HepG2 (cell line): ENCODE results near the gene RETREG2. TPM values are rescaled to one million over a fixed set of nuclear protein-coding genes. Genes with fewer than 3 reads are reported as not detected.

Experiments
- AGO1 ChIP-seq: fragments of 200-400 bp; formaldehyde crosslinking; IDR thresholded peaks from 2 replicates; pipeline ENCODE4 v1.6.1; 2017; ENCODE audit warnings: mild to moderate bottlenecking, low read depth, low read length, moderate library complexity; ENCODE audit not compliant: poor library complexity, severe bottlenecking
- ATF6 ChIP-seq: sonication (generic); formaldehyde crosslinking; conservative IDR thresholded peaks from 2 replicates; pipeline ENCODE4 v1.4.0; 2020; ENCODE audit warnings: missing genetic modification reagents
- GATAD1 ChIP-seq: IDR thresholded peaks from 2 replicates; pipeline ENCODE4 v1.6.1; 2016; ENCODE audit warnings: missing genetic modification reagents, missing compliant biosample characterization
- GMEB2 ChIP-seq: IDR thresholded peaks from 2 replicates; pipeline ENCODE4 v1.6.1; 2016; ENCODE audit warnings: missing biosample characterization, missing genetic modification reagents, low read depth
- MAZ ChIP-seq, 2 experiments: sonication (generic) in 1 of 2; formaldehyde crosslinking in 1 of 2; IDR thresholded peaks; 2 replicates each; pipeline versions ENCODE4 v1.5.0 to v1.6.1; 2012 to 2020; ENCODE audit warnings: low read depth in 2 of 2, mild to moderate bottlenecking in 2 of 2, borderline replicate concordance in 1 of 2, improper control_type of control experiment in 1 of 2, low read length in 1 of 2, missing genetic modification reagents in 1 of 2, moderate library complexity in 1 of 2
- MXD3 ChIP-seq: IDR thresholded peaks from 2 replicates; pipeline ENCODE4 v1.6.1; 2016; ENCODE audit warnings: mild to moderate bottlenecking, missing biosample characterization, missing genetic modification reagents
- SP5 ChIP-seq: IDR thresholded peaks from 2 replicates; pipeline ENCODE4 v1.6.1; 2016; ENCODE audit warnings: low read depth, borderline replicate concordance
- ZNF121 ChIP-seq: sonication (generic); formaldehyde crosslinking; IDR thresholded peaks from 2 replicates; pipeline ENCODE4 v1.5.0; 2020; ENCODE audit warnings: mild to moderate bottlenecking, missing genetic modification reagents
- ZNF318 ChIP-seq: sonication (generic); formaldehyde crosslinking; IDR thresholded peaks from 2 replicates; pipeline ENCODE4 v1.4.0; 2020; ENCODE audit warnings: mild to moderate bottlenecking, missing genetic modification reagents
- ZNF329 ChIP-seq: sonication (generic); formaldehyde crosslinking; IDR thresholded peaks from 2 replicates; pipeline ENCODE4 v1.9.0; 2021; ENCODE audit warnings: low read depth, mild to moderate bottlenecking, missing genetic modification reagents
- ZNF513 ChIP-seq: sonication (generic); formaldehyde crosslinking; conservative IDR thresholded peaks from 2 replicates; pipeline ENCODE4 v1.5.0; 2020; ENCODE audit warnings: missing genetic modification reagents
- ZNF782 ChIP-seq: sonication (generic); formaldehyde crosslinking; IDR thresholded peaks from 2 replicates; pipeline ENCODE4 v1.4.0; 2020; ENCODE audit warnings: missing genetic modification reagents, mild to moderate bottlenecking, borderline replicate concordance
- ZSCAN12 ChIP-seq: sonication (generic); formaldehyde crosslinking; IDR thresholded peaks from 2 replicates; pipeline ENCODE4 v1.9.0; 2021; ENCODE audit warnings: mild to moderate bottlenecking, missing genetic modification reagents
- polyA plus RNA-seq, 8 experiments: library from polyadenylated mRNA; depleted of rRNA in 3 of 8; stranded (reverse) in 7 of 8; unstranded in 1 of 8; fragments of >200 nt; fragmentation: Illumina TruSeq in 4 of 8; extraction: Trizol in 4 of 8; gene quantifications; 2 replicates each; pipeline versions ENCODE4 v1.2.1 to v1.2.3, GENCODE V29; 2011 to 2016; ENCODE audit warnings: low read depth in 4 of 8, missing spikeins in 1 of 8, mixed read lengths in 1 of 8; ENCODE audit not compliant: insufficient read depth in 1 of 8
- total RNA-seq, 5 experiments: library from RNA; depleted of rRNA; stranded (reverse); fragments of >200 nt; fragmentation: Illumina TruSeq; extraction: Trizol; gene quantifications; 2 replicates each; pipeline ENCODE4 v1.2.3, GENCODE V29; 2016; ENCODE audit warnings: low read depth in 1 of 5

Gene RETREG2
- total and polyA plus RNA-seq, 2 of the 13 experiments (the other 11 are each of a cell fraction or from before 2014, with no cell fraction given) = 86.0 to 134 TPM

- TF ChIP-seq ZNF329 = 0 out of 2 replicates have a peak, but pooled peaks have one; percentile 30
- peak; percentile 82; the same call in 1 of the 2 replicates for TF ChIP-seq ZNF318 (CRISPR knock-in tag)
- peak; percentile 89 for TF ChIP-seq GMEB2
- TF ChIP-seq GATAD1 (CRISPR knock-in tag) = 0 out of 2 replicates have a peak, but pooled peaks have one; percentile 53
- peak; percentile 85 for TF ChIP-seq MAZ (IDR thresholded peaks at IDR 0.05; ENCODE audit: borderline replicate concordance, low read depth, low read length)
- TF ChIP-seq MAZ (CRISPR knock-in tag; IDR thresholded peaks at IDR 0.05; ENCODE audit: low read depth) = peak; percentile 83; the same call in 1 of the 2 replicates
- no peak; the same call in 1 of the 2 replicates for TF ChIP-seq ATF6 (CRISPR knock-in tag)
- peak; percentile 30 for TF ChIP-seq ZNF782
- peak; percentile 96 for TF ChIP-seq AGO1
- TF ChIP-seq SP5 (CRISPR knock-in tag) = peak; percentile 88
- TF ChIP-seq ZNF121 (CRISPR knock-in tag) = peak; percentile 73
- peak; percentile 69 for TF ChIP-seq MXD3 (CRISPR knock-in tag)
- TF ChIP-seq ZSCAN12 (CRISPR knock-in tag) = no peak
- TF ChIP-seq ZNF513 = no peak
Measured at GRCh38 chr2:219206328-219207133, 28.5 kb downstream of the RETREG2 start, which contains the start of gene ZFAND2B (continued).
